RPMI8226 (cell line): ENCODE measurements around the gene EXOC1.

ENCODE experiments used
- DNase-seq: peaks from one replicate; pipeline ENCODE4 v3.0.0-alpha.2; 2015

EXOC1 gene

GRCh38 chr4:55854129-55854528, 681 bp downstream of the EXOC1 start:
- DNase-seq = no peak

- DNase-seq = no peak
These were observed 4.1 kb downstream of the EXOC1 start for GRCh38 chr4:55857586-55857985.

- no peak for DNase-seq
These were observed 6.3 kb downstream of the EXOC1 start for GRCh38 chr4:55859711-55860110.

- no peak for DNase-seq
These were observed 11.3 kb downstream of the EXOC1 start for GRCh38 chr4:55864577-55865223.

GRCh38 chr4:55865228-55865806, 11.9 kb downstream of the EXOC1 start:
- DNase-seq = no peak

- DNase-seq = peak; percentile 30
These were observed 13.0 kb downstream of the EXOC1 start for GRCh38 chr4:55866290-55866907.

GRCh38 chr4:55866973-55867574, 13.6 kb downstream of the EXOC1 start:
- peak; percentile 52 for DNase-seq

GRCh38 chr4:55868581-55869090, 15.2 kb downstream of the EXOC1 start:
- no peak for DNase-seq

GRCh38 chr4:55871299-55871800, 17.9 kb downstream of the EXOC1 start:
- DNase-seq = no peak

- no peak for DNase-seq
These were observed 21.4 kb downstream of the EXOC1 start for GRCh38 chr4:55874831-55875230.

- DNase-seq = no peak
These were observed 22.9 kb downstream of the EXOC1 start for GRCh38 chr4:55876387-55876786.

GRCh38 chr4:55879224-55879623, 25.8 kb downstream of the EXOC1 start:
- no peak for DNase-seq

GRCh38 chr4:55880652-55881280, 27.3 kb downstream of the EXOC1 start:
- DNase-seq = no peak

- no peak for DNase-seq
These were observed 30.8 kb downstream of the EXOC1 start for GRCh38 chr4:55884093-55884850.

- no peak for DNase-seq
These were observed 31.4 kb downstream of the EXOC1 start for GRCh38 chr4:55884851-55885219.

- DNase-seq = no peak
These were observed 34.1 kb downstream of the EXOC1 start for GRCh38 chr4:55887594-55887993.

- no peak for DNase-seq
These were observed 38.7 kb downstream of the EXOC1 start for GRCh38 chr4:55892156-55892555.

- DNase-seq = no peak
These were observed 43.2 kb downstream of the EXOC1 start for GRCh38 chr4:55896622-55897021.

- DNase-seq = no peak
These were observed 49.2 kb downstream of the EXOC1 start for GRCh38 chr4:55902677-55903076.

- DNase-seq = no peak
These were observed 50.1 kb downstream of the EXOC1 start for GRCh38 chr4:55903577-55903976.

- DNase-seq = no peak
These were observed 51.1 kb downstream of the EXOC1 start for GRCh38 chr4:55904576-55904975.

GRCh38 chr4:55906323-55906722, 52.9 kb downstream of the EXOC1 start:
- no peak for DNase-seq

- no peak for DNase-seq
These were observed 53.5 kb downstream of the EXOC1 start for GRCh38 chr4:55906989-55907388.
